Adrenal gland (tissue), 5 donors: ENCODE results near the gene ERBB4.

Experiments used
- CTCF ChIP-seq, 6 experiments: fragments of 450-650 bp in 4 of 6; fragments of 200-600 bp in 2 of 6; sonication (generic) in 1 of 6; IDR thresholded peaks; 1 replicate in 5 of 6; 2 replicates in 1 of 6; pipeline versions ENCODE4 v1.5.1 to v1.8.0; 2016 to 2021; ENCODE audit warnings: antibody characterized with exemption in 6 of 6, mild to moderate bottlenecking in 2 of 6, moderate library complexity in 1 of 6
- POLR2A ChIP-seq, 2 donors: fragments of 450-650 bp; IDR thresholded peaks; one replicate each; pipeline ENCODE4 v1.6.1; 2017; ENCODE audit warnings: antibody characterized with exemption in 2 of 2, mild to moderate bottlenecking in 2 of 2, moderate library complexity in 1 of 2
- donor health status: DM: no; HTN: no; CAD: no.

GRCh38 chr2:211864328-211864727, 674.3 kb downstream of the ERBB4 start:
- TF ChIP-seq CTCF (IDR thresholded peaks at IDR 0.05) (no peak), POLR2A (IDR thresholded peaks at IDR 0.05) (no peak)
